ENCODE data around the gene SMIM21. TPM values are rescaled to one million over a fixed set of nuclear protein-coding genes. Genes with fewer than 3 reads are reported as not detected.

SMIM21 gene
- total RNA-seq, 6 experiments from 2014 or later, result not detected

DNA sequence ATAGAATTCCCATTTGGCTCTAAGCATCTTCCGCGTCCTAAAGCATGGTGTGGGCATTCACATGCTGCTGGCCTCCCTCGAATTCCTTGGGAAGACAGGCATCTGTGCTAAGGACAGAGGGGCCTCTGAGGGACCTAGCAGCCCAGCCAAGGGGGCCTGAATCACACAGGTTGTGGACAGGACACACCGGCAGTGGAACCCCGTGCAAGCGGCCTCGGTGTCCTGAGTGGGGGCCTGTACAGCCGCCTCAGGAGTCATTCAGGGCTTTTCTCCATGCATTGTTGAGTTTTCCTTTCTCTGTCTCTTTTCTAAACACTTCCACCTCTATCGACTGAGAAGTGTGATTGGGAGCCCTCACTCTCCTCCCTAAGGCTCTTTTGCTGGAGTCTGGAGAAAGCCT lies 44.3 kb upstream of the SMIM21 start:
- Mint-ChIP-seq H3K36me3 (ENCODE audit: low read depth) (no peaks in the 10 kb centered on the region), H3K4me1 (ENCODE audit: low read depth) (peaks cover 39% of the 10 kb centered on the region), H3K4me3 (no peak overlapping the region), H3K9me3 (no peaks in the 10 kb centered on the region), H3K27ac (no peak overlapping the region), H3K27me3 (ENCODE audit: insufficient read depth) (peaks cover 2% of the 10 kb centered on the region; the same call in 1 of the 2 replicates)
- TF ChIP-seq, protein P1, sequence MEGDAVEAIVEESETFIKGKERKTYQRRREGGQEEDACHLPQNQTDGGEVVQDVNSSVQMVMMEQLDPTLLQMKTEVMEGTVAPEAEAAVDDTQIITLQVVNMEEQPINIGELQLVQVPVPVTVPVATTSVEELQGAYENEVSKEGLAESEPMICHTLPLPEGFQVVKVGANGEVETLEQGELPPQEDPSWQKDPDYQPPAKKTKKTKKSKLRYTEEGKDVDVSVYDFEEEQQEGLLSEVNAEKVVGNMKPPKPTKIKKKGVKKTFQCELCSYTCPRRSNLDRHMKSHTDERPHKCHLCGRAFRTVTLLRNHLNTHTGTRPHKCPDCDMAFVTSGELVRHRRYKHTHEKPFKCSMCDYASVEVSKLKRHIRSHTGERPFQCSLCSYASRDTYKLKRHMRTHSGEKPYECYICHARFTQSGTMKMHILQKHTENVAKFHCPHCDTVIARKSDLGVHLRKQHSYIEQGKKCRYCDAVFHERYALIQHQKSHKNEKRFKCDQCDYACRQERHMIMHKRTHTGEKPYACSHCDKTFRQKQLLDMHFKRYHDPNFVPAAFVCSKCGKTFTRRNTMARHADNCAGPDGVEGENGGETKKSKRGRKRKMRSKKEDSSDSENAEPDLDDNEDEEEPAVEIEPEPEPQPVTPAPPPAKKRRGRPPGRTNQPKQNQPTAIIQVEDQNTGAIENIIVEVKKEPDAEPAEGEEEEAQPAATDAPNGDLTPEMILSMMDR (IDR thresholded peaks at IDR 0.05), result no peak
- DNase-seq, result no peak

DNA sequence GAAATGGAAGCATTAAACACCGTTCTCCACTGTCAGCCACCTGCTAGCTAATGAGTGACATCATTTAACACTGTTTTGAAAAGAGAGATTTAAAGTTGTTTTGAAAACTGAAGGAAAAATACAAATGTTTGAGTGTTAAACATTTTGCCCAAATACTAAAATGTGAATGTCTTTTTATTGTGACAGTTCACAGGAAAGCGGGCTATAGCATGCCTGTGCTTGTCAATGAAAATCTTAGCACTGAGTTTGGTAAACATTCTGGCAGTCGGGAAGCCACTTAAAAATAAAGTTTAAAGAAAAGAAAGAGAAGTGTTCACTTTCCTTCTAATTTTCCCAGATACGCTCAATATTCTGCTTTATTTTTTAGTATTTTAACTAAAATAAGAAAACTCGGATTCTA lies 40.3 kb upstream of the SMIM21 start:
- Mint-ChIP-seq H3K4me3 (no peak overlapping the region), H3K36me3 (ENCODE audit: low read depth) (no peaks in the 10 kb centered on the region), H3K9me3 (no peaks in the 10 kb centered on the region), H3K27ac (no peak overlapping the region), H3K4me1 (ENCODE audit: low read depth) (peaks cover under 1% of the 10 kb centered on the region; the same call in 1 of the 2 replicates), H3K27me3 (ENCODE audit: insufficient read depth) (peaks cover 5% of the 10 kb centered on the region)
- TF ChIP-seq, protein P1 (IDR thresholded peaks at IDR 0.05), result no peak
- DNase-seq, result no peak

DNA sequence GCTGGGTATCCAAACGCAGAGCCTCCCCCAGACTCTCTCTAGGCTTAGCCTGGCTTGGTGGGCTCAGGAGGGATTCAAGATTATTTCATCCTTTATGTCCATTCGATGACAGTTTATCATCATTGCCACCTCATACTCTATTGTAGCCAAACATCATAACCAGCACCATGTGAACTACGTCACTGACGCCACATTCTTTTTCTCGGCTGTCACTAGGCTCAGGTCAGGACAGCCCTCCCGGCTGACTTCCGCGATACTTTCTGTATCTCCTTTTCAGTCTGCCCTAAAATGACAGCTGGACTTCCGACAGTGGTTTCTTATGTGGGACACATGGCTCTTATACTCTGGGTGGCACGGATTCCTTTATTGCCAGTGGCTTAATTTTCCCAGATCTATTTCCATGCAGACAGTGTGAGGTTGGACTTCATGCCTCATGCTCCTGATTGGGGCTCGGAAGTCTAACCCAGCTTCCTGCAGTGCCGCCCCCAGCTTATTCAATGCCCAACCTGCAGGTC lies 39.8 kb upstream of the SMIM21 start:
- TF ChIP-seq, protein P1 (IDR thresholded peaks at IDR 0.05), result no peak
- Mint-ChIP-seq H3K4me3 (no peak overlapping the region), H3K4me1 (ENCODE audit: low read depth) (no peaks in the 10 kb centered on the region), H3K36me3 (ENCODE audit: low read depth) (no peaks in the 10 kb centered on the region), H3K9me3 (no peaks in the 10 kb centered on the region), H3K27me3 (ENCODE audit: insufficient read depth) (peaks cover 5% of the 10 kb centered on the region), H3K27ac (no peak overlapping the region)
- no peak for DNase-seq

DNA sequence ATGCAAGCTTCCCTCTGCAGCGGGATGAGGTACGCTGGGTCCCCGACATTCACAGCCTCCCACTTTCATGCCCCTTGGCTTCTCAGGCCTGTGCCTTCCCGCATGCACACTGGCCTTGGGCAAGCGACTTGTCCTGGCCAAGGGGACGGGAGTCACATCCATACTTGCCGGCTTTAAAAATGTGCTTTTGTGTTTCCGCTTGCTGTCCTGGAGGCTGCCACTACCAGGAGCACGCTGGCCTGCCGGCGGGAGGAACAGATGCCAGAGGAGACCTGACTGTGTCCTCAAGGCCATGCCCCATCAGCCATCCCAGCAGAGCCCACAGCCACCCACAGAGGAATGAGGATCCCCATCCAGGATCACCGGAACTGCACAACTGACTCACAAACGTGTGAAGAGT lies 36.9 kb upstream of the SMIM21 start:
- Mint-ChIP-seq H3K27ac (no peak overlapping the region), H3K4me1 (ENCODE audit: low read depth) (no peaks in the 10 kb centered on the region), H3K4me3 (no peak overlapping the region), H3K27me3 (ENCODE audit: insufficient read depth) (peaks cover 5% of the 10 kb centered on the region), H3K9me3 (no peaks in the 10 kb centered on the region), H3K36me3 (ENCODE audit: low read depth) (no peaks in the 10 kb centered on the region)
- TF ChIP-seq, protein P1 (IDR thresholded peaks at IDR 0.05), result no peak
- DNase-seq, result no peak

DNA sequence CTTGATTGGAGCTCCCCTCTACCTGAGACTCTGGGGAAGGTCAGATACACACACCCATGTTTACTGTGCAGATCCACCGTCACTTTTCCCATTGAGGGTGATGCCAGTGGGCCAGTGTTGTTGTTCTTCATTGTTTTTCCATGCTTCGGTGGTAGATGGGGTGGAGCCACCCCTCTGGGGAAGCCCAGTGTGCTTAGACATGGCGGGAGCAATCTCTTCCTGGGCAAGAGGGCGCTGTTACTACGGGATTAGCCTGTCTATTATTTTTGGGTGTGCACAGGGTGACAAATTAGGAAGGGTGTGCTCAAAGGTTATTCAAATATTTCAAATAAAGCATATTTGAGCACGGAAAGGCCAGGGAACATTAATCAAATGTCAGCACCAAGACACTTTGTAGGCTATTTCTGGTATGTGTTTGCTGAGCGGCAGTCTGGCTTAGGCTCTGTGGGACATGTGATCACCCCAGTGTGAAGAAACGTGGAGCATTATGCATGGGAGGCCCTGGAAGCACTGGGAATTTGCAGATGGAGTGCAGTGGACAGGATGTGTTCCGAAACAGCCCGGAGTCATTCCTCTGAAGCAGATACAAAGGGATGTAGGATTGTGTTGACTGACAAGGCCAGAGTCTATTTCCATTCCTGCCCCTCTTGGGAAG lies 34.8 kb upstream of the SMIM21 start:
- Mint-ChIP-seq H3K27me3 (ENCODE audit: insufficient read depth) (peaks cover 3% of the 10 kb centered on the region), H3K4me1 (ENCODE audit: low read depth) (no peaks in the 10 kb centered on the region), H3K27ac (no peak overlapping the region), H3K9me3 (no peaks in the 10 kb centered on the region), H3K4me3 (no peak overlapping the region), H3K36me3 (ENCODE audit: low read depth) (peaks cover 10% of the 10 kb centered on the region)
- DNase-seq, result no peak
- TF ChIP-seq, protein P1 (IDR thresholded peaks at IDR 0.05), result no peak
